K562 (cell line): ENCODE results near the gene CASP2. TPM values are rescaled to one million over a fixed set of nuclear protein-coding genes. Genes with fewer than 3 reads are reported as not detected.

Experiments
- BRCA1 ChIP-seq, 2 experiments: fragments of 450-650 bp in 1 of 2; sonication (generic) in 1 of 2; formaldehyde crosslinking in 1 of 2; IDR thresholded peaks; 2 replicates each; pipeline versions ENCODE4 v1.5.0 to v1.6.1; 2017 to 2020; ENCODE audit warnings: mild to moderate bottlenecking in 1 of 2, missing genetic modification reagents in 1 of 2
- HNRNPK ChIP-seq: fragments of 200-400 bp; formaldehyde crosslinking; IDR thresholded peaks from one replicate; pipeline ENCODE4 v1.6.1; 2018; ENCODE audit warnings: mild to moderate bottlenecking, low read depth, low read length; ENCODE audit not compliant: poor library complexity, severe bottlenecking
- NR3C1 ChIP-seq: sonication (generic); formaldehyde crosslinking; IDR thresholded peaks from 2 replicates; pipeline ENCODE4 v1.8.1; 2022; ENCODE audit warnings: missing genetic modification reagents
- SAFB2 ChIP-seq: fragments of 200-400 bp; formaldehyde crosslinking; IDR thresholded peaks from 2 replicates; pipeline ENCODE4 v1.6.1; 2018; ENCODE audit warnings: borderline replicate concordance, low read length, low read depth, moderate library complexity; ENCODE audit not compliant: severe bottlenecking
- ZNF165 ChIP-seq: fragments of 250-450 bp; sonication (Bioruptor Pico); IDR thresholded peaks from 2 replicates; pipeline ENCODE4 v1.4.0; 2020; ENCODE audit warnings: borderline replicate concordance
- polyA plus RNA-seq, 8 experiments: library from polyadenylated mRNA; depleted of rRNA in 4 of 8; stranded (reverse) in 5 of 8; unstranded in 3 of 8; fragments of >200 nt; fragmentation: Nextera tagmentation in 2 of 8; fragmentation: Illumina TruSeq in 1 of 8; extraction: Ambion mirVana in 2 of 8; extraction: Trizol in 1 of 8; gene quantifications; 2 replicates each; pipeline versions ENCODE4 v1.2.1 to v1.2.3, GENCODE V29; 2011 to 2014; ENCODE audit warnings: inconsistent platforms in 1 of 8, missing spikeins in 1 of 8
- total RNA-seq, 7 experiments: library from RNA; depleted of rRNA in 6 of 7; stranded (reverse); fragments of >200 nt in 6 of 7; fragmentation: Illumina TruSeq in 2 of 7; extraction: Trizol in 2 of 7; gene quantifications; 2 replicates each; pipeline versions ENCODE4 v1.2.1 to v1.2.3, GENCODE V29; 2011 to 2021; ENCODE audit warnings: low replicate concordance in 1 of 7
- TF ChIP-seq, protein P1 (sequence below): sonication (generic); formaldehyde crosslinking; IDR thresholded peaks from 2 replicates; pipeline ENCODE4 v1.8.0; 2022; ENCODE audit warnings: mild to moderate bottlenecking, missing genetic modification reagents, borderline replicate concordance
- TF ChIP-seq, protein P2 (sequence below): fragments of 250-450 bp; sonication (Bioruptor Pico); IDR thresholded peaks from 2 replicates; pipeline ENCODE4 v1.5.0; 2020; ENCODE audit warnings: mild to moderate bottlenecking, borderline replicate concordance

Gene CASP2
- total and polyA plus RNA-seq, 9 of the 15 experiments (the other 6 are each of a cell fraction or from before 2014, with no cell fraction given) = 18.8 to 64.9 (median 24.1) TPM

GRCh38 chr7:143243111-143243510, 45.0 kb upstream of the CASP2 start (continued):
- TF ChIP-seq, protein P1, sequence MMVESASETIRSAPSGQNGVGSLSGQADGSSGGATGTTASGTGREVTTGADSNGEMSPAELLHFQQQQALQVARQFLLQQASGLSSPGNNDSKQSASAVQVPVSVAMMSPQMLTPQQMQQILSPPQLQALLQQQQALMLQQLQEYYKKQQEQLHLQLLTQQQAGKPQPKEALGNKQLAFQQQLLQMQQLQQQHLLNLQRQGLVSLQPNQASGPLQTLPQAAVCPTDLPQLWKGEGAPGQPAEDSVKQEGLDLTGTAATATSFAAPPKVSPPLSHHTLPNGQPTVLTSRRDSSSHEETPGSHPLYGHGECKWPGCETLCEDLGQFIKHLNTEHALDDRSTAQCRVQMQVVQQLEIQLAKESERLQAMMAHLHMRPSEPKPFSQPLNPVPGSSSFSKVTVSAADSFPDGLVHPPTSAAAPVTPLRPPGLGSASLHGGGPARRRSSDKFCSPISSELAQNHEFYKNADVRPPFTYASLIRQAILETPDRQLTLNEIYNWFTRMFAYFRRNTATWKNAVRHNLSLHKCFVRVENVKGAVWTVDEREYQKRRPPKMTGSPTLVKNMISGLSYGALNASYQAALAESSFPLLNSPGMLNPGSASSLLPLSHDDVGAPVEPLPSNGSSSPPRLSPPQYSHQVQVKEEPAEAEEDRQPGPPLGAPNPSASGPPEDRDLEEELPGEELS (CRISPR knock-in tag) = no peak
- TF ChIP-seq HNRNPK (no peak), BRCA1 (IDR thresholded peaks at IDR 0.05) (no peak), BRCA1 (CRISPR knock-in tag; IDR thresholded peaks at IDR 0.05) (no peak), ZNF165 (CRISPR knock-in tag) (no peak), NR3C1 (CRISPR knock-in tag) (no peak), SAFB2 (no peak)
- TF ChIP-seq, protein P2, sequence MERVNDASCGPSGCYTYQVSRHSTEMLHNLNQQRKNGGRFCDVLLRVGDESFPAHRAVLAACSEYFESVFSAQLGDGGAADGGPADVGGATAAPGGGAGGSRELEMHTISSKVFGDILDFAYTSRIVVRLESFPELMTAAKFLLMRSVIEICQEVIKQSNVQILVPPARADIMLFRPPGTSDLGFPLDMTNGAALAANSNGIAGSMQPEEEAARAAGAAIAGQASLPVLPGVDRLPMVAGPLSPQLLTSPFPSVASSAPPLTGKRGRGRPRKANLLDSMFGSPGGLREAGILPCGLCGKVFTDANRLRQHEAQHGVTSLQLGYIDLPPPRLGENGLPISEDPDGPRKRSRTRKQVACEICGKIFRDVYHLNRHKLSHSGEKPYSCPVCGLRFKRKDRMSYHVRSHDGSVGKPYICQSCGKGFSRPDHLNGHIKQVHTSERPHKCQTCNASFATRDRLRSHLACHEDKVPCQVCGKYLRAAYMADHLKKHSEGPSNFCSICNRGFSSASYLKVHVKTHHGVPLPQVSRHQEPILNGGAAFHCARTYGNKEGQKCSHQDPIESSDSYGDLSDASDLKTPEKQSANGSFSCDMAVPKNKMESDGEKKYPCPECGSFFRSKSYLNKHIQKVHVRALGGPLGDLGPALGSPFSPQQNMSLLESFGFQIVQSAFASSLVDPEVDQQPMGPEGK (CRISPR knock-in tag) = no peak
- TF ChIP-seq, all 486 proteins: peak for 0
